OCI-LY1 (cell line): ENCODE measurements around the gene ASB10.

Experiments used
- H2AFZ ChIP-seq: fragments of 200-600 bp; sonication (generic), shearing (Covaris generic); 2 replicates; pipeline ENCODE4 v1.6.0; 2014; ENCODE audit warnings: antibody characterized with exemption, mild to moderate bottlenecking, low read length
- H3F3A ChIP-seq: fragments of 200-600 bp; sonication (generic), shearing (Covaris generic); 2 replicates; pipeline ENCODE4 v1.6.0; 2014; ENCODE audit warnings: mild to moderate bottlenecking, antibody characterized with exemption, low read length, moderate library complexity; ENCODE audit not compliant: insufficient read depth
- H3K27ac ChIP-seq: fragments of 200-600 bp; sonication (generic); 2 replicates; pipeline ENCODE4 v1.5.1; 2014; ENCODE audit warnings: low read length, mixed run types, mild to moderate bottlenecking, low read depth; ENCODE audit not compliant: poor library complexity, severe bottlenecking
- H3K27me3 ChIP-seq: fragments of 200-600 bp; sonication (generic); 2 replicates; pipeline ENCODE4 v1.6.0; 2014; ENCODE audit warnings: antibody characterized with exemption, mild to moderate bottlenecking, low read length, moderate library complexity; ENCODE audit not compliant: insufficient read depth
- H3K36me3 ChIP-seq: fragments of 200-600 bp; sonication (generic); 2 replicates; pipeline ENCODE4 v1.6.1; 2014; ENCODE audit warnings: mild to moderate bottlenecking, antibody characterized with exemption, low read length, moderate library complexity, mixed read lengths; ENCODE audit not compliant: insufficient read depth
- H3K4me1 ChIP-seq: fragments of 200-600 bp; sonication (generic); 2 replicates; pipeline ENCODE4 v1.5.1; 2014; ENCODE audit warnings: mild to moderate bottlenecking, low read length, moderate library complexity; ENCODE audit not compliant: insufficient read depth, severe bottlenecking
- H3K4me2 ChIP-seq: fragments of 200-600 bp; sonication (generic), shearing (Covaris generic); 2 replicates; pipeline ENCODE4 v1.6.1; 2014; ENCODE audit warnings: low read length
- H3K4me3 ChIP-seq: fragments of 200-600 bp; sonication (generic); 2 replicates; pipeline ENCODE4 v1.5.1; 2014; ENCODE audit warnings: low read length, low read depth, mild to moderate bottlenecking, mixed read lengths; ENCODE audit not compliant: poor library complexity, severe bottlenecking
- H3K79me2 ChIP-seq: fragments of 200-600 bp; shearing (Covaris generic); 2 replicates; pipeline ENCODE4 v1.6.1; 2016; ENCODE audit warnings: mixed run types, low read length, mixed read lengths; ENCODE audit not compliant: insufficient read depth
- H3K9ac ChIP-seq: fragments of 200-600 bp; sonication (generic), shearing (Covaris generic); 2 replicates; pipeline ENCODE4 v1.6.1; 2014; ENCODE audit warnings: mild to moderate bottlenecking, low read length, mixed read lengths
- H3K9me2 ChIP-seq: fragments of 200-600 bp; sonication (generic), shearing (Covaris generic); 2 replicates; pipeline ENCODE4 v1.6.1; 2014; ENCODE audit warnings: low read depth, mild to moderate bottlenecking, low read length, mixed read lengths
- H3K9me3 ChIP-seq: fragments of 200-600 bp; shearing (Covaris generic); 2 replicates; pipeline ENCODE4 v1.6.1; 2014; ENCODE audit warnings: low read length, mixed read lengths
- H4K20me1 ChIP-seq: fragments of 200-600 bp; sonication (generic), shearing (Covaris generic); 2 replicates; pipeline ENCODE4 v1.6.0; 2016; ENCODE audit warnings: mild to moderate bottlenecking, low read length; ENCODE audit not compliant: insufficient read depth
- EZH2 ChIP-seq: fragments of 200-600 bp; sonication (generic), shearing (Covaris generic); IDR thresholded peaks from 2 replicates; pipeline ENCODE4 v1.8.0; 2017; ENCODE audit warnings: borderline replicate concordance, mixed run types, mild to moderate bottlenecking, antibody characterized with exemption, low read length, moderate library complexity, mixed read lengths
- TF ChIP-seq, protein P1 (sequence below): fragments of 200-600 bp; sonication (generic), shearing (Covaris generic); IDR thresholded peaks from 2 replicates; pipeline ENCODE4 v1.5.1; 2017; ENCODE audit warnings: mild to moderate bottlenecking, antibody characterized with exemption, low read length, moderate library complexity, mixed read lengths

Gene ASB10

DNA sequence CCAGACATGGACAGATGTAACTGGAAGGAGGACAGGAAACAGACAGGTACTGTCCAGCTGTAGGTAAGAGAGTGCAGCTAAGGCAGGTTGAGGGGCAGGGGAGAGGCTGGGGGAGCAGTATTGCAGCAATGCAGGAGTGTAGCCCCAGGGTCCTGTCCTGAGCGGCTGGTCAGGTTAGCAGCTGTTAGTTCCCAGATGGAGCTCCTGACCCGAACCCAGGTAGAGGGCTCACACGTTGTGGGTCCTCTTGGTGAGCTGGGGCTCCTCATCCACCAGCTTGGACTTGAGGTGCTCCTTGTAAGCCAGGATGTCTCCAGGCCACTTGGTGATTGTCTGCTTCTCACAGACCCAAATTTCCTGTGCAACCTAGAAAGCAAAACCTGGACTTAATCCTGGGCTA lies 26.8 kb upstream of the ASB10 start:
- H3K4me3 ChIP-seq: no peak overlapping the region
- peaks cover 70% of the 10 kb centered on the region for H3K36me3 ChIP-seq
- no peaks in the 10 kb centered on the region for H3K9me2 ChIP-seq
- no peak overlapping the region for H3K9ac ChIP-seq
- no peak overlapping the region for H3K4me2 ChIP-seq
- no peaks in the 10 kb centered on the region for H4K20me1 ChIP-seq
- no peaks in the 10 kb centered on the region for H3K27me3 ChIP-seq
- no peak overlapping the region for H2AFZ ChIP-seq
- TF ChIP-seq, protein P1, sequence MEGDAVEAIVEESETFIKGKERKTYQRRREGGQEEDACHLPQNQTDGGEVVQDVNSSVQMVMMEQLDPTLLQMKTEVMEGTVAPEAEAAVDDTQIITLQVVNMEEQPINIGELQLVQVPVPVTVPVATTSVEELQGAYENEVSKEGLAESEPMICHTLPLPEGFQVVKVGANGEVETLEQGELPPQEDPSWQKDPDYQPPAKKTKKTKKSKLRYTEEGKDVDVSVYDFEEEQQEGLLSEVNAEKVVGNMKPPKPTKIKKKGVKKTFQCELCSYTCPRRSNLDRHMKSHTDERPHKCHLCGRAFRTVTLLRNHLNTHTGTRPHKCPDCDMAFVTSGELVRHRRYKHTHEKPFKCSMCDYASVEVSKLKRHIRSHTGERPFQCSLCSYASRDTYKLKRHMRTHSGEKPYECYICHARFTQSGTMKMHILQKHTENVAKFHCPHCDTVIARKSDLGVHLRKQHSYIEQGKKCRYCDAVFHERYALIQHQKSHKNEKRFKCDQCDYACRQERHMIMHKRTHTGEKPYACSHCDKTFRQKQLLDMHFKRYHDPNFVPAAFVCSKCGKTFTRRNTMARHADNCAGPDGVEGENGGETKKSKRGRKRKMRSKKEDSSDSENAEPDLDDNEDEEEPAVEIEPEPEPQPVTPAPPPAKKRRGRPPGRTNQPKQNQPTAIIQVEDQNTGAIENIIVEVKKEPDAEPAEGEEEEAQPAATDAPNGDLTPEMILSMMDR: no peak
- no peak overlapping the region for H3K27ac ChIP-seq
- H3F3A ChIP-seq: no peaks in the 10 kb centered on the region
- no peaks in the 10 kb centered on the region for H3K79me2 ChIP-seq
- H3K4me1 ChIP-seq: no peaks in the 10 kb centered on the region
- H3K9me3 ChIP-seq: no peaks in the 10 kb centered on the region

- Histone ChIP-seq H3F3A (no peaks in the 10 kb centered on the region), H2AFZ (no peak overlapping the region), H3K4me1 (no peaks in the 10 kb centered on the region), H3K9ac (no peak overlapping the region), H3K79me2 (no peaks in the 10 kb centered on the region), H3K27me3 (no peaks in the 10 kb centered on the region), H3K9me2 (no peaks in the 10 kb centered on the region), H3K27ac (no peak overlapping the region), H4K20me1 (no peaks in the 10 kb centered on the region), H3K4me3 (no peak overlapping the region), H3K4me2 (no peak overlapping the region), H3K9me3 (no peaks in the 10 kb centered on the region), H3K36me3 (peaks cover 58% of the 10 kb centered on the region)
- TF ChIP-seq, protein P1: no peak
- no peak for TF ChIP-seq EZH2
Measured at GRCh38 chr7:151212626-151213025, 25.6 kb upstream of the ASB10 start.

DNA sequence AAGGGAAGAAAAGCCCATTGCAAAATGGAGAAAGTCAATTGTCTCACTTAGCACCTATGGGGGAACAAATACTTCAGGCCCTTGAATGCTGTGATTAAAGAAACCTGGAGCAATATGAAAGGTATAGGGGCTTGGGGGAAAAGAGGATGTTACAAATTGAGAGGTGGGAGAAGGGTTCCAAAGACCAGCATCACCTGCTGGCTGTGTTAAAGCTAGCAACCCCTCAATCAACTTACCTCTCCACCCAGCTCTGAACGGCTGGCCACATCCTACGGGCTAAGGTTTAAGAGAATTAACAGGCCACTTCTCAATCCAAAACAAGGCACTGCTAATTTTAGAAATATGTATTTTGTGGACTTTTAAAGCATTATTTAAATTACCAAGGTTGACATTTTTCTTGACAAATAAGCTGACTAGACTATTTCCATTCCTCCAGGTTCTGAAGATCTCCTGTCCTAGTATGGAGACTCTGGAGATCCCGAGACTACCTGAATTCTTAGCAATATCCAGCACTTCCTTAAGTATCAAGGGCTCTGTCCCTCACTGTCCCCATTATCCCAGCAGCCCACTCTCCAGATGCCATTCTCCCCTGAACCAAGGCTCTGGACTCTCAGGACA lies 24.2 kb upstream of the ASB10 start:
- TF ChIP-seq, protein P1: no peak
- TF ChIP-seq EZH2: no peak
- no peaks in the 10 kb centered on the region for H3K9me3 ChIP-seq
- H3K27me3 ChIP-seq: no peaks in the 10 kb centered on the region
- no peaks in the 10 kb centered on the region for H3K9me2 ChIP-seq
- no peaks in the 10 kb centered on the region for H3K4me1 ChIP-seq
- no peak overlapping the region for H3K9ac ChIP-seq
- no peak overlapping the region for H3K27ac ChIP-seq
- H4K20me1 ChIP-seq: no peaks in the 10 kb centered on the region
- H2AFZ ChIP-seq: no peak overlapping the region
- peaks cover 44% of the 10 kb centered on the region for H3K36me3 ChIP-seq
- H3K79me2 ChIP-seq: no peaks in the 10 kb centered on the region
- H3K4me2 ChIP-seq: no peak overlapping the region
- no peaks in the 10 kb centered on the region for H3F3A ChIP-seq
- H3K4me3 ChIP-seq: no peak overlapping the region
